Endothelial cell of umbilical vein (primary cell): ENCODE data around the gene SDC3. TPM values are rescaled to one million over a fixed set of nuclear protein-coding genes. Genes with fewer than 3 reads are reported as not detected.

ENCODE experiments used
- BruUV-seq: library from RNA; stranded (reverse); fragments of 400-500 nt; replicated peaks from 2 replicates; lab custom pipeline; 2021; lab: Mats Ljungman, UMichigan
- CTCF ChIA-PET: fragments of 300-600, 350-600 bp; sonication (Branson Sonifier 250); formaldehyde crosslinking; loops from one replicate; lab custom pipeline; 2021; ENCODE audit warnings: antibody characterized with exemption, inconsistent platforms; lab: Charles Lee
- POLR2A ChIA-PET: fragments of 300-600, 350-600 bp; sonication (Branson Sonifier 250); formaldehyde crosslinking; loops from one replicate; lab custom pipeline; 2021; ENCODE audit warnings: antibody characterized with exemption, inconsistent platforms; lab: Charles Lee
- DNase-seq: peaks from one replicate; pipeline ENCODE4 v3.0.0-alpha.2; 2011; ENCODE audit warnings: low read depth, low spot score
- FAIRE-seq: peaks from 2 replicates; lab custom pipeline; 2011; peaks lifted over from hg19 to GRCh38; lab: Jason Lieb, UNC
- H2AFZ ChIP-seq: 2 replicates; pipeline ENCODE4 v1.6.0; 2012; ENCODE audit warnings: low read depth, low read length, control low read depth, inconsistent platforms
- H3K27ac ChIP-seq: 2 replicates; pipeline ENCODE4 v1.5.1; 2011; ENCODE audit warnings: low read depth, mild to moderate bottlenecking, control low read depth, low read length, moderate library complexity; ENCODE audit not compliant: insufficient read depth
- H3K27me3 ChIP-seq, 2 experiments: 2 replicates each; pipeline versions ENCODE4 v1.6.0 to v1.6.1; 2011; ENCODE audit warnings: low read length in 2 of 2, mixed read lengths in 1 of 2; ENCODE audit not compliant: control insufficient read depth in 2 of 2, insufficient read depth in 2 of 2
- H3K36me3 ChIP-seq, 2 experiments: 2 replicates in 1 of 2; 3 replicates in 1 of 2; pipeline ENCODE4 v1.5.1; 2011; ENCODE audit warnings: low read length in 2 of 2, mild to moderate bottlenecking in 1 of 2, moderate library complexity in 1 of 2; ENCODE audit not compliant: control insufficient read depth in 2 of 2, insufficient read depth in 2 of 2; ENCODE audit errors: extremely low read depth in 1 of 2
- H3K4me1 ChIP-seq: 3 replicates; pipeline ENCODE4 v1.5.1; 2011; ENCODE audit warnings: mild to moderate bottlenecking, low read length; ENCODE audit not compliant: control insufficient read depth, insufficient read depth; ENCODE audit errors: extremely low read depth
- H3K4me2 ChIP-seq: 2 replicates; pipeline ENCODE4 v1.6.1; 2011; ENCODE audit warnings: low read length, control low read depth, mixed read lengths; ENCODE audit not compliant: insufficient read depth
- H3K4me3 ChIP-seq, 3 experiments: fragments of 200-600 bp in 1 of 3; sonication (generic), shearing (Covaris generic) in 1 of 3; replicated peaks in 1 of 3; 2 replicates each; pipeline ENCODE4 v1.5.1; 2011 to 2016; ENCODE audit warnings: control low read depth in 3 of 3, low read length in 3 of 3, mild to moderate bottlenecking in 2 of 3, inconsistent platforms in 1 of 3, low read depth in 1 of 3, moderate library complexity in 1 of 3; ENCODE audit not compliant: insufficient read depth in 1 of 3
- H3K79me2 ChIP-seq: 2 replicates; pipeline ENCODE4 v1.6.0; 2012; ENCODE audit warnings: low read length, inconsistent platforms; ENCODE audit not compliant: control insufficient read depth, insufficient read depth
- H3K9ac ChIP-seq: replicated peaks from 2 replicates; pipeline ENCODE3; 2011; ENCODE audit warnings: low read length, control low read depth; ENCODE audit not compliant: insufficient read depth; ENCODE audit errors: extremely low read depth
- H3K9me1 ChIP-seq: replicated peaks from 3 replicates; pipeline ENCODE4 v1.6.0; 2011; ENCODE audit warnings: mild to moderate bottlenecking, low read length; ENCODE audit not compliant: control insufficient read depth, insufficient read depth; ENCODE audit errors: extremely low read depth
- H3K9me3 ChIP-seq: replicated peaks from 2 replicates; pipeline ENCODE4 v1.5.1; 2012; ENCODE audit warnings: low read length, inconsistent platforms; ENCODE audit not compliant: control insufficient read depth, insufficient read depth
- H4K20me1 ChIP-seq: replicated peaks from 2 replicates; pipeline ENCODE3; 2011; ENCODE audit warnings: mild to moderate bottlenecking, low read length; ENCODE audit not compliant: control insufficient read depth, insufficient read depth; ENCODE audit errors: extremely low read depth
- EZH2 ChIP-seq: IDR thresholded peaks from 2 replicates; pipeline ENCODE4 v1.6.1; 2012; ENCODE audit warnings: borderline replicate concordance, low read depth, mild to moderate bottlenecking, moderate library complexity, low read length, inconsistent platforms; ENCODE audit not compliant: severe bottlenecking
- FOS ChIP-seq: IDR thresholded peaks from 2 replicates; pipeline ENCODE4 v1.6.1; 2011; ENCODE audit warnings: mild to moderate bottlenecking, low read length, moderate library complexity, borderline replicate concordance; ENCODE audit not compliant: insufficient read depth
- GATA2 ChIP-seq: IDR thresholded peaks from 2 replicates; pipeline ENCODE4 v1.7.0; 2011; ENCODE audit warnings: low read depth, mild to moderate bottlenecking, moderate library complexity, mixed read lengths, low read length; ENCODE audit not compliant: insufficient read length, insufficient read depth
- JUN ChIP-seq: IDR thresholded peaks from 2 replicates; pipeline ENCODE4 v1.6.1; 2011; ENCODE audit warnings: borderline replicate concordance, low read depth; ENCODE audit not compliant: insufficient read length, insufficient read depth
- MYC ChIP-seq: IDR thresholded peaks from one replicate; pipeline ENCODE4 v1.6.1; 2011; ENCODE audit warnings: mild to moderate bottlenecking, low read depth, low read length
- POLR2A ChIP-seq: IDR thresholded peaks from 2 replicates; pipeline ENCODE4 v1.6.1; 2012; ENCODE audit warnings: low read depth, mild to moderate bottlenecking, control low read depth, low read length
- POLR2AphosphoS5 ChIP-seq: IDR thresholded peaks from 2 replicates; pipeline ENCODE4 v1.6.1; 2012; ENCODE audit warnings: low read depth, mild to moderate bottlenecking, control low read depth, low read length, moderate library complexity; ENCODE audit not compliant: insufficient read depth
- dilution Hi-C: fragments of 300-500 bp; cut with MboI; formaldehyde crosslinking; loops from one replicate; pipeline ENCODE4 v1.15.0; 2019; ENCODE audit warnings: low sequenced_read_pairs; ENCODE audit not compliant: extremely low pct_ligation_motif_present
- intact Hi-C: fragments of 100-400 bp; cut with micrococcal nuclease; formaldehyde crosslinking; loops from one replicate; pipeline ENCODE4 v1.10.0; 2022
- polyA plus RNA-seq, 4 experiments: library from polyadenylated mRNA; depleted of rRNA in 3 of 4; stranded (reverse) in 3 of 4; unstranded in 1 of 4; fragments of >200 nt; gene quantifications; 2 replicates each; pipeline versions ENCODE4 v1.2.1 to v1.2.3, GENCODE V29; 2011 to 2012; ENCODE audit warnings: missing spikeins in 1 of 4
- total RNA-seq: library from RNA; stranded (reverse); gene quantifications from 2 replicates; pipeline ENCODE4 v1.2.3, GENCODE V29; 2021
- TF ChIP-seq, protein P1 (sequence below): IDR thresholded peaks from 2 replicates; pipeline ENCODE4 v1.6.1; 2011; ENCODE audit not compliant: insufficient read depth, insufficient read length
- TF ChIP-seq, protein P2 (sequence below), 2 donors: IDR thresholded peaks; 1 replicate in 1 of 2; 2 replicates in 1 of 2; pipeline ENCODE4 v1.5.1; 2011; ENCODE audit warnings: low read length in 2 of 2, mild to moderate bottlenecking in 2 of 2, moderate library complexity in 2 of 2, control low read depth in 1 of 2, inconsistent platforms in 1 of 2, low read depth in 1 of 2; ENCODE audit not compliant: insufficient read depth in 1 of 2; ENCODE audit errors: extremely low read depth in 1 of 2

The SDC3 gene
- total and polyA plus RNA-seq, 2 donors (not counting 3 experiments of a cell fraction or from before 2014, with no cell fraction given) = 7.1 to 25.9 TPM

DNA sequence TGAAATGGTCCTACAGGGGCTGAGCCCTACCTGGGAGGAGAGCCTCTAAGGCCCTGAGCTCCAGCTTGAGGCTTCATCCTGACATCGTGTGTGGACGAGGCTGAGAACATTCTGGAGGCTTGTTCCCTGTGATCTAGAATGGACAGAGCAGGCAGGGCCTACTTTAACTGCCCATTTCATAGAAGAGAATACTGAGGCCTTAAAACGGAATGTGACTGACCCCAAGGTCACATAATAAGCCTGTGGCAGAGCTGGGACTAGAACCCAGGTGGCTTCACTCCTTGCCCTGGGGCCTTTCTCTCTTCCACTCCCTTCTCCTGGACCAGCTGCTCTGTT is 6.0 kb upstream of the SDC3 start:
- CTCF ChIA-PET = interaction anchor here (1.5 to 8.1 kb wide), 5 partner anchors 14 to 196 kb away, joined by 6 to 528 read pairs (median 15); no protein-coding TSS in a partner anchor

DNA sequence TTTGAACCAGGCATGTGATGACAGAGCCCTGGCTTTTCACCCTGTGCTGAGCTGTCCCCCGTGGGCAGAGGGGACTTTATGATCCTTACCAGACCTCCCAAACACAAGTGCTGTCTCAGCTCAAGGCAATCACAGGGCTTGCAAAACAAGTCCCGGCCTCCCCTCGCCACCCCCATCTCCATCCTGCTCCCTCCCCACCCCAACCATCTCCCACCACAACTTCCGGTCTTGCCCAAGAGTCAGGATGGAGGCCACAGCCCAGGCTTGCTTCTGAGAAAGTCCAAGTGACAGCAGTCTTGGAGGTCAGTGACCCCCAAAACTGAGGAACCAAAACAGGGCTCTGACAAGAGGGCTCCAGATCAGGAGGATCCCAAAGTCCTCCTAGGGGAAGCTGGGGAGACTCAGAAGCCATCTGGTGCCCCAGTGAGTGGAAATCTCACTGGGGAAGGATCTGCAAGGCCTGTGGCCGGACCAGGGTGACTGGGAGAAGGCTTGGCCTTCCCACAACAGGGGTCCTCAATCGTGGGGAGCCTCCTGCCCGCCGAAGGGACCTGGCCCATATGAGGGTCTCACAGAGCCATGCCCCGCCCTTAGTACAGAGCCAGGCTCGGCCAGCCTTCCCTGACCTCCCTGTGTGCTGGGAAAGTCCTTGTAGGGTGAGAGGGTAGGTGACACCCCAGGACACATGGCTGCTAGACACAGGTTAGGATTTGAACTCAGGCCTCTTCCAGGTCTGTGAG is 4.5 kb upstream of the SDC3 start:
- Histone ChIP-seq H3K4me3 (no peak overlapping the region), H3K79me2 (no peaks in the 10 kb centered on the region), H4K20me1 (no peaks in the 10 kb centered on the region), H2AFZ (no peak overlapping the region), H3K9me3 (no peaks in the 10 kb centered on the region), H3K9me1 (no peaks in the 10 kb centered on the region), H3K9ac (no peak overlapping the region), H3K27ac (no peak overlapping the region), H3K4me2 (no peak overlapping the region), H3K36me3 (no peaks in the 10 kb centered on the region), H3K4me1 (peaks cover 3% of the 10 kb centered on the region), H3K27me3 (no peaks in the 10 kb centered on the region)
- dilution Hi-C loops = loop anchor here (25.0 kb wide), 1 partner anchor 101 kb away; no protein-coding TSS in a partner anchor
- TF ChIP-seq JUN (no peak), POLR2AphosphoS5 (no peak), POLR2A (no peak), EZH2 (no peak), GATA2 (no peak), FOS (no peak), MYC (no peak)
- TF ChIP-seq, protein P1, sequence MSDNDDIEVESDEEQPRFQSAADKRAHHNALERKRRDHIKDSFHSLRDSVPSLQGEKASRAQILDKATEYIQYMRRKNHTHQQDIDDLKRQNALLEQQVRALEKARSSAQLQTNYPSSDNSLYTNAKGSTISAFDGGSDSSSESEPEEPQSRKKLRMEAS = no peak
- TF ChIP-seq, protein P2, sequence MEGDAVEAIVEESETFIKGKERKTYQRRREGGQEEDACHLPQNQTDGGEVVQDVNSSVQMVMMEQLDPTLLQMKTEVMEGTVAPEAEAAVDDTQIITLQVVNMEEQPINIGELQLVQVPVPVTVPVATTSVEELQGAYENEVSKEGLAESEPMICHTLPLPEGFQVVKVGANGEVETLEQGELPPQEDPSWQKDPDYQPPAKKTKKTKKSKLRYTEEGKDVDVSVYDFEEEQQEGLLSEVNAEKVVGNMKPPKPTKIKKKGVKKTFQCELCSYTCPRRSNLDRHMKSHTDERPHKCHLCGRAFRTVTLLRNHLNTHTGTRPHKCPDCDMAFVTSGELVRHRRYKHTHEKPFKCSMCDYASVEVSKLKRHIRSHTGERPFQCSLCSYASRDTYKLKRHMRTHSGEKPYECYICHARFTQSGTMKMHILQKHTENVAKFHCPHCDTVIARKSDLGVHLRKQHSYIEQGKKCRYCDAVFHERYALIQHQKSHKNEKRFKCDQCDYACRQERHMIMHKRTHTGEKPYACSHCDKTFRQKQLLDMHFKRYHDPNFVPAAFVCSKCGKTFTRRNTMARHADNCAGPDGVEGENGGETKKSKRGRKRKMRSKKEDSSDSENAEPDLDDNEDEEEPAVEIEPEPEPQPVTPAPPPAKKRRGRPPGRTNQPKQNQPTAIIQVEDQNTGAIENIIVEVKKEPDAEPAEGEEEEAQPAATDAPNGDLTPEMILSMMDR (IDR thresholded peaks at IDR 0.05; ENCODE audit: extremely low read depth in 1 of 2, insufficient read depth in 1 of 2, low read depth in 1 of 2, low read length in 2 of 2) = no peak
- BruUV-seq = no TSS peak
- FAIRE-seq (no peak), DNase-seq (no peak)
- ChIA-PET POLR2A (no interaction called here), CTCF (interaction anchor here (0.9 to 8.1 kb wide), 10 partner anchors 15 to 195 kb away, joined by 3 to 528 read pairs (median 16); no protein-coding TSS in a partner anchor)
- intact Hi-C loops = no loop called here

More for the DNA sequence above, 6.0 kb upstream of the SDC3 start:
- no peaks in the 10 kb centered on the region for H3K9me1 ChIP-seq
- no peaks in the 10 kb centered on the region for H3K27me3 ChIP-seq
- BruUV-seq = no TSS peak
- POLR2A ChIA-PET = no interaction called here
- no peak overlapping the region for H3K27ac ChIP-seq
- FAIRE-seq (no peak), DNase-seq (no peak)
- dilution Hi-C loops = loop anchor here (25.0 kb wide), 1 partner anchor 102 kb away; no protein-coding TSS in a partner anchor
- no peaks in the 10 kb centered on the region for H3K4me1 ChIP-seq
- TF ChIP-seq MYC (no peak), FOS (no peak)
- TF ChIP-seq, protein P1 = no peak
- no peaks in the 10 kb centered on the region for H3K36me3 ChIP-seq
- intact Hi-C loops = no loop called here
- no peak overlapping the region for H2AFZ ChIP-seq
- no peak overlapping the region for H3K9ac ChIP-seq
- H4K20me1 ChIP-seq = no peaks in the 10 kb centered on the region
- H3K4me2 ChIP-seq = no peak overlapping the region
- no peaks in the 10 kb centered on the region for H3K79me2 ChIP-seq
- H3K4me3 ChIP-seq = no peak overlapping the region
- no peaks in the 10 kb centered on the region for H3K9me3 ChIP-seq
